ENCODE measurements around the gene FOSB.

Gene FOSB

DNA sequence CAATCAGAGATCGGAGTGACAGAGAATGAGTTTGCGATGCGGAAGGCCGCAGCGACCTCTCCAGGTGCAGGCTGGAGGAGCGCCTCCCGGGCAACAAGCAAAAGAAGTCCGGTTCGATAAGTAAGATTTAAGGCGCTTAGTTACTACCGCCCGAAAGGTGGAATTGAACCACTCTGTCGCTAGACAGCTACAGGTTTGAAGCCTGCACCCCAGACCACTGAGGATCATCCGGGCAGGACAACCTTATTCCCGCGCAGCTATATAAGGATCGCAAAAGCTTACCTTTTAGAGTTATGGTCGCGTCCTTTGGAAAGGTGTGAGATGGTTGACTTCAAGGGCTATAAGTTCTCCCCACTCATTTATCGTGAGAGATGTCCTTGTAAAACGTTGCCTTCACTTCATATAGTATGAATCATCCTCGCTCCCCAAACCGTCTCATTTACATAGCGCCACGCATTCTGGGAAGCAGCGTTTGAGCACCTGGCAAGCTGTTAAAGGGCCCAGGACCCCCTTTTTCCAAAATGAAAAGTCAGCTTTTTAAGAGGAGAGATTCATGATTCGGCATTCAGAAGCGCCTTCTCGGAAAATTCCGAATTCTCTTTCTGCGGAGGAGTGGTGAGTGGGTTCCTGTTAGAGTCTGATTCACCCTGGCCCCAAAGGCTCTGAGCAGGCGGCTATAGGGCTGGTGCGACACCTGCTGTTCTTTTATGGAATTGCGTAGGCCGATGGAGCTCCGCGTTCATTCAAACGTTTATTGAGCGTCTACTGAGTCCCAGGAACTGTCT lies 10.8 kb downstream of the FOSB start:
- DNase-seq (ENCODE audit: low read depth in 4 of 4, low spot score in 1 of 4), result peak; percentile 82 to 88 (median 86)

DNA sequence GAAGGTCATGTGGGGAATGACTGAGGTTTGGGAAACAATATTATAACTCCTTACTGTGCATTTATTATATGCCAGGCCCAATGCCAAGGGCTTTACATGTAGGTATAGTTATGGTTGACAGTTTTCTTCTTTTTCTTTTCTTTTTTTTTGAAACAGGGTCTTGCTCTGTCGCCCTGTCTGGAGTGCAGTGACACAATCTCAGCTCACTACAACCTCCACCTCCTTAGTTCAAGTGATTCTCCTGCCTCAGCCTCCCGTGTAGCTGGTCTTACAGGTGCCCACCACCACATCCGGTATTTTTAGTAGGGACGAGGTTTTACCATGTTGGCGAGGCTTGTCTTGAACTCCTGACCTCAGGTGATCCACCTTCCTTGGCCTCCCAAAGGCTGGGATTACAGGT lies 15.2 kb downstream of the FOSB start:
- DNase-seq (ENCODE audit: low read depth in 4 of 4, low spot score in 1 of 4), result no peak

DNA sequence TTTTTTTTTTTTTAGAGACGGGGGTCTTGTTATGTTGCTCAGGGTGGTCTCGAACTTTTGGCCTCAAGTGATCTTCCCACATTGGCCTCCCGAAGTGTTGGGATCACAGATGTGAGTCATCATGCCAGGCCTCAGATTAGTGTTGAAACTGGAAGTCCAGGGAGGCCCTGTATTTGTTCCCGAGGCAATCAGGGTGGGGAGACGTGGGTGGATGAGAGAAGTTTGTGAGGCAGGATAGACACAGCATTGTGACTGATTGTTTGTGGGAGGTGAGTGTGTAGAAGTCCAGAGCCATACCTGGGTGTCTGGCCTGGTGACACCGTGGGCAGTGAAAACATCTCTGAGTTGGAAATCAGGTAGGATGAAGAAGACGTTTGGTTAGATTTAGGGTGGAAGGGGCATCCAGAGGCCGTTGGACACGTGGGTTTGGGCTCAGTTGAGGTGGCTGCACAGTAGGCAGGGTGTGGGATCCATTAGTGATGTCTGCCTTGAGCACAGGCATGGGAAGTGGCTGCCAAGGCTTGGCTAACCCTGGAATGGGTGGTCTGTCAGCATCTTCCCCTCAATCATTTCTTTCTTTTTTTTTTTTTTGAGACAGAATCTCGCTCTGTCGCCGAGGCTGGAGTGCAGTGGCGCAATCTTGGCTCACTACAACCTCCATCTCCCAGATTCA lies 16.6 kb downstream of the FOSB start:
- DNase-seq (ENCODE audit: low read depth in 4 of 4, low spot score in 1 of 4), result no peak

DNA sequence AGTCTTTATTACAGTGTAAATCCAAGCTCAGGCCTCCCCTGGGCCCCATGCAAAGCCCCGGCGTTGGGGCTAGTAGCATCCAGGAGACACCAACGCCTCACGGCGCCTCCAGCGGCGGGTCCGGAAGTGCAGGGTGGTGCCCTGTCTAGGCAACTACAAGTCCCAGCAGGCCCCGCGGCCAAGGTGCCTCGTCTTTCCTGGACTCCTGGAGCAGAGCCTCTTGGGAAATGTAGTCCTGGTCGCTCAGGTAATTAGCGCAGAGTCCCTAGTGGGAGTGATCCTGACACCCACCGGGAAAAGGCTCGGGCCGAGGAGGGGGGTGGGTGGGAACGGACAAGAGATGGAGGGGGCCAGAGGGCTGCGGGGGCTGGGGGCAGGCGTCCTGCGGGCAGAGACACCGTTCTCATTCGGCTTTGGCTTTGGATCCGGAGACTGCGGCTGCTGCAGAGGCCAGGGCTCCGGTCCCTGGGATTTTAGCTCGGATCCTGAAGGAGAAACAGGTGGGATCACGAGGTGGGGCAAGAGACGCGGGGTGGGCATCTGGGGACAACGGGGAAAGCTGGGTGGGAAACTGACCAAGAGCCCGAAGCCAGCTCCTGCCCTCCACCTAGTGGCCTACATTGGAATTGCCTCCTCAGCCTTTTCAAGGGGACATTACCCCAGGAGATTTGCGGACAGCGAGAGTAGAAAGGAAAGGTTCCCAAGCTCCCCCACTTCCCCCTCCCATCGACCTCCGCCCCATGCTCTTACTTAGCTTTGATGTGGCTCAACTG lies 17.7 kb downstream of the FOSB start:
- peak; percentile 96 to 99 (median 98) for DNase-seq (ENCODE audit: low read depth in 4 of 4, low spot score in 1 of 4)

DNA sequence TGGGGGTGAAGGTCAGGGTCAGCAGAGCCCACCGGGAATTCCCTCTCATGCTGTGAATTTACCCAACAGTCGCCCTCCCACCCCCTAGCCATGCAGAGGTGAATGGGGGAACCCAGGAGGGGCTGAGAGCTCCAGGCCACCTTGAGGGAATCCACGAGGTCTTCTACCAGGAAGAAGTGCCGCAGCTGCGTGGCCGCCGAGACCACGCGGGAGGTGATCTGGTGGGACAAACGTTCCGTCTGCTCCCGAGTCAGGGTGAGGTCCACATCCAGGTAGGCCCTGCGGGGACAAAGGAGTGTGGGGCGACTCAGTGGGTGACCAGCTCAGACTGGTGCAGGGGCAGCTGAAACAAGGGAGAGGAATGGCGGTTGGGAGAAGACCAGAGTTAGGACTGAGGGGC lies 20.9 kb downstream of the FOSB start:
- no peak for DNase-seq (ENCODE audit: low read depth in 4 of 4, low spot score in 1 of 4)

DNA sequence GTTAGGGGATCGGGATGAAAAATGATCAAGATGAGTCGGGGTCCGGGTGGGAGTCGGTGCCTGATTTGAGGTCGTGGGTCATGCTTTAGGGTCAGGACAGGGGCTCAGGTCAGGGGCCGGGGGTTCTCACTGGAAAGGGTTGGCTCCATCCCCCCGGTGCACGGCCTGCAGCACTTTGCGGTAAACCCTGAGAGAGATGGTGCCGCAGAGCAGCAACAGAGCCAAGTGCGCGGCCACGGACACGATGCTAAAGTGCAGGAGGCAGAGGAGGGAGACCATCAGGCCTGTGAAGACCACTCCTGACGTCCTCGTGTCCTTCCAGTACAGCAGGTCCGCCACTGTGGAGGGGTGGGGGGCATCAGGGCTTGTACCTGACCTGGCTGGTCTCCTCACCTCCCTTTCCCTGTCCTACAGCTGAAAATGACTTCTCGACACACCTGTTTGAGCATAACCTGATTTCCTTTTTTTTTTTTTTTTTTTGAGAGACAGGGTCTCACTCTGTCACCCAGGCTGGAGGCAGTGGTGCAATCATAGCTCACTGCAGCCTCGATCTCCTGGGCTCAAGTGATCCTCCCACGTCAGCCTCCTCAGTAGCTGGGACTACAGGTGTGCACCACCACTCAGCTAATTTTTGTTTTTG lies 21.5 kb downstream of the FOSB start:
- no peak for DNase-seq (ENCODE audit: low read depth in 4 of 4, low spot score in 1 of 4)

DNA sequence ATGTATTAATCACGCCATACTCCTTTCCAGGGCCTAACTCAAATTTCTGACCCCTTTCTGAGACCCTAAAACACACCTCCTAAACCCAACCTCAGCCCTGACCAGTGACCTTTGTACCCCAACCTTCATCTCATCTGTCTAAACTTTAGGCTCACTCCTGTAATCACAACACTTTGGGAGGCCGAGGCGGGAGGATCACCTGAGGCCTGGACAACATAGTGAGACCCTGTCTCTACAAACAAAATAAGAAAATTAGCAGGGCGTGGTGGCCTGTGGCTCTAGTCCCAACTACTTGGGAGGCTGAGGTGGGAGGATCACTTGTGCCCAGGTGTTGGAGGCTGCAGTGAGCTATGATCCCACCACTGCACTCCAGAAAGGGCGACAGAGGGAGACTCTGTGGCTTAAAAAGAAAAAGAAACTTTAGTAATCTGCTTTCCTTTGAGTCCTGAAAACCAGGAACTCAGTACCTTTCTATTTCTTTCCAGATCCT lies 24.4 kb downstream of the FOSB start:
- no peak for DNase-seq (ENCODE audit: low read depth in 4 of 4, low spot score in 1 of 4)

DNA sequence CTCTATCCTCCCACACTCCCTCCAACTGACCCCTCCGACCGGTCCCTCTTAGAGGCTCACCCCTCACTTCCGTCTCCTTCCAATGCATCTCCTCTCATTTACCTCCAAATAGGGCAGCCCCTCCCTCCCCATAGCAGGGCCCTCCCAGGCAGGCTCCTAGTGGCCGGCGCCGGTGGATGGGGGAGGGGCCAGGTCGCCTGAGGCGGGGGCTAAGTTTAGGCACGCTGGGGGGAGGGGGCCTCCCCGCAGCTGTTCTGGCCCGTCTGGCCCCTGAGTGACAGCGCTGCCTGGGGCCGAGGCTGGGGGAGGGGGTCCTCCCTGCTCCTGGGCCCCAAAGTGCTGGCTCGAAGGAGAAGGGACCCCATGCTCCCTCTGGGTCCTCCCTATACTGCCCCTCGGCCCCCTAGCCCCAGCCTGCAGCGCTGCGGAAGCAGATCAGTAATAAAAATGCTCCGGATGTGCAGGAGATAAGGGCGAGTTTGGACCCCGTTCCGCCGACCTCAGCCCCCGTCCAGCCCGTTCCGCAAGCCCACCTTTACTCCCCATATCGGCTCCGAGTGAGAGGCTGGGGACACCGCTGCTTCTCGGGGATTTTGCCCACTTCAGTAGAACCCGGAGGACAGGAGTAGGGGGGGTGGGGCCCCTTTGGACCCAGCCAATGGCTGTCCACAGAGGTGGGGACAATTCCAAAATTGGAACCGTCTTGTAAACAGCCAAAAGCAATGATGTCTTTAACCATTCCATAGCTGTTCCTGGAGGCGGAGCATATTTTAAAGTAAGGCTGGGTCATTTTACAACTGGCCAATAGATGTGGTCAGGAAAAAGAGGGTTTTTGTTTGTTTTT lies 25.1 kb downstream of the FOSB start:
- DNase-seq (ENCODE audit: low read depth in 4 of 4, low spot score in 1 of 4), result no peak

DNA sequence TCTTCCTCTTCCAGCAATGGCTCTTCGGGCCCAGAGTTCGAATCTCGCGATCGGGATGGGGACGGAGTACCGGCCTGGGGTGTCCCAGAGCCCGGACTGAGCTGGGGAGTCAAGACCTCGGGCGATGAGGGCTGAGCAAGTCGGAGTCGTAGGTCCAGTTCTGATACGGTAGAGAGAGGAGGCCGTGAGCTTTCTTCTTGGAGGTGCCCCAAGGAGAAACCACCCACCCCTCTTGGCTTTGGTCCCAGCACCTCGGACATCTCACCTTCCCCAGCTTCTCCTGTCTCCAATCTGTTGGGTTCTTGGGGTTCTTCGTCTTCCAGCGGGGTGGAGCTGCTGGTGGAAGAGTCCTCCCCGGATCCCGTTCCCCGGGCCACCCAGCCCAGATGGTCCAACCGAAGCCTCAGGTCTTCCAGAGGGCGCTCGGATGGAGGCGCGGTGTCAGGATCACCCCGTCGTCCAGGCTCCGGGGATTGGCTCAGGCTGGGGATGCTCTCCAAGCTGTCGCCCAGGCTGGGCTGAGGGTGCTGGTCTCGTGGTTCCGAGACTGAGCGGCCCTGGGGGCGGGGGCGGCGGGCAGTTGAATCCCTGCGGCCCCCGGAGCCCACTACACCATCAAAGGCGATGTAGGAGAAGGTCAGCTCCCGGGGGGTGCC lies 26.6 kb downstream of the FOSB start:
- DNase-seq (ENCODE audit: low read depth in 4 of 4, low spot score in 1 of 4), result no peak

DNA sequence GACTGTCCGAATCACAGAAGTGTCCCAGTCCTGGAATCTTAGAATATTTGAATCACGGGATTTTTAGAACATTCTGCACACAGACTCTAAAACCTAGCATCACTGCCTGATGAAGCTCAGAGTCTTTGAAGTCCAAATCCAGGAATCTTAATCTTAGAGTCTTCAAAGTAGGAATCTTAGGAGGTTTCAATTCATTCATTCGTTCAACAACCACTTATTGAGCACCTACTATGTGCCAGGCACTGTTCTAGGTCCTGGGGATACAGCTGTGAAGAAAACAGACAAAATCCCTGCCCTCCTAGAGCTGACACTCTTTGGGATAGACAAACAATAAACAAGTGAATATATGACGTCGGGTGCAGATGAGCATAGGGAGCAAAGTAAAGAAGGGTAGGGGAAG lies 27.4 kb downstream of the FOSB start:
- DNase-seq (ENCODE audit: low read depth in 4 of 4, low spot score in 1 of 4), result no peak

DNA sequence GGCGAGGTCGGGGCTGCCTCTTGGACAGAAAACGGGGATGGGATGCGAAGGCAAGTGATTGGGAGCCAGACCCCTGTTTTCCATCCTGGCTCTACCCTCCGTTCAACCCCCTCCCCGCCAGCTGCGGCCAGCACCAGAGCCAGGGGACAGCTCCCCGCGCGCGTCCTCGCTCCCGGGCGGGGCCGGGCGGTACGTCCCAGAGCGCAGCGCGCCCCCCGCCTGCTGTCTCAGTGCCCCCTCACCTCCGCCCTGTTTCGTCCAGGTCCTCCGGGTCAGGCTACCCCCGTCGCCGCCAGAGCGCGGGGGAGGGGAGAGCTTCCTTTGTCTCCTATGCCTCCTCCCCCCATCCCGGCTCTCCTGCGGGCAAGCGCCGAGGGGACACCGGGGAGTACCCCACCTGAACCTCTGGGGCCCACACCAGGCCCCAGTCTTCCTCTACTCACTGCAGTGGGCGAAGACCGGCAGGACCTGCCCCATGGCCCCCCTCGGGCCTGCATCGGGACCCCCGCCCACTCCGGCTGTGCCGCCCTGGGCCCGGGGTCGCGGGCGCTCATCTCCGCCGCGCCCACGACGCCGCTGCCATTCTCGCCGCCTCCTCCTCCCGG lies 28.7 kb downstream of the FOSB start:
- DNase-seq (ENCODE audit: low read depth in 4 of 4, low spot score in 1 of 4), result peak in 1 of 4 experiments; percentile 28

DNA sequence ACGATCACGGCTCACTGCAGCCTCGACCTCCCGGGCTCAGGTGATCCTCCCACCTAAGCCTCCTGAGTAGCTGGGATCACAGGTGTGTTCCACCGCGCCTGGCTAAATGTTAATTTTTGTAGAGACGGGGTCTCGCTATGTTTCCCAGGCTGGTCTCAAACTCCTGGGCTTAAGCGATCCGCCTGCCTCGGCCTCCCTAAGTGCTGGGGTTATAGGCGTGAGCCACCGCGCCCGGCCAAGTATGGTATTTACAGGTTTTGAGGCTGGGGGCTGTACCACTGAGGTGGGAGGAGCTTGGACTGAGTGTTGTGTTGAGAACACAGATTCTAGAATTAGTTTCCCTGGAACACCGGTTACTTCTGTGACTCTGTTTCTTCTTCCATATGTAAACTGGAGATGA lies 30.0 kb downstream of the FOSB start:
- no peak for DNase-seq (ENCODE audit: low read depth in 4 of 4, low spot score in 1 of 4)

DNA sequence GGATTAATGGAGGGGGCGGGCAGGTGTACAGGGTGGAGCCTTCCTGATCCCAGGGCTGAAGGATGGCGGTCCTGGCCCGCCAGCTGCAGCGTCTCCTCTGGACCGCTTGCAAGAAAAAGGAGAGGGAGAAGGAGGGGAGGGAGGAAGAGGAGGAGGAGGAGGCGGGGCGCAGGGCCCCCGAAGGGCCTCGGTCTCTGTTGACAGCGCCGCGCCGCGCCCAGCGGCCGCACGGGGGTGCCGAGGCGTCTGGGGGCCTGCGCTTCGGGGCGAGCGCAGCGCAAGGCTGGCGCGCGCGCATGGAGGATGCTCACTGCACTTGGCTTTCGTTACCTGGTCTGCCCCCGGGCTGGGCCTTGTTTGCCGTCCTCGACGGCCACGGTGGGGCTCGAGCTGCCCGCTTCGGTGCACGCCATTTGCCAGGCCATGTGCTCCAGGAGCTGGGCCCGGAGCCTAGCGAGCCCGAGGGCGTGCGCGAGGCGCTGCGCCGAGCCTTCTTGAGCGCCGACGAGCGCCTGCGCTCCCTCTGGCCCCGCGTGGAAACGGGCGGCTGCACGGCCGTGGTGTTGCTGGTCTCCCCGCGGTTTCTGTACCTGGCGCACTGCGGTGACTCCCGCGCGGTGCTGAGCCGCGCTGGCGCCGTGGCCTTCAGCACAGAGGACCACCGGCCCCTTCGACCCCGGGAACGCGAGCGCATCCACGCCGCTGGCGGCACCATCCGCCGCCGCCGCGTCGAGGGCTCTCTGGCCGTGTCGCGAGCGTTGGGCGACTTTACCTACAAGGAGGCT lies 30.8 kb downstream of the FOSB start, which contains the start of gene PPM1N:
TSS of gene PPM1N (plus strand) at position 33 of the 785 bp plus-strand sequence. CDS start at position 63, 30 bp downstream.
- peak in 2 of 4 experiments; percentile 39 to 51 for DNase-seq (ENCODE audit: low read depth in 4 of 4, low spot score in 1 of 4)

DNA sequence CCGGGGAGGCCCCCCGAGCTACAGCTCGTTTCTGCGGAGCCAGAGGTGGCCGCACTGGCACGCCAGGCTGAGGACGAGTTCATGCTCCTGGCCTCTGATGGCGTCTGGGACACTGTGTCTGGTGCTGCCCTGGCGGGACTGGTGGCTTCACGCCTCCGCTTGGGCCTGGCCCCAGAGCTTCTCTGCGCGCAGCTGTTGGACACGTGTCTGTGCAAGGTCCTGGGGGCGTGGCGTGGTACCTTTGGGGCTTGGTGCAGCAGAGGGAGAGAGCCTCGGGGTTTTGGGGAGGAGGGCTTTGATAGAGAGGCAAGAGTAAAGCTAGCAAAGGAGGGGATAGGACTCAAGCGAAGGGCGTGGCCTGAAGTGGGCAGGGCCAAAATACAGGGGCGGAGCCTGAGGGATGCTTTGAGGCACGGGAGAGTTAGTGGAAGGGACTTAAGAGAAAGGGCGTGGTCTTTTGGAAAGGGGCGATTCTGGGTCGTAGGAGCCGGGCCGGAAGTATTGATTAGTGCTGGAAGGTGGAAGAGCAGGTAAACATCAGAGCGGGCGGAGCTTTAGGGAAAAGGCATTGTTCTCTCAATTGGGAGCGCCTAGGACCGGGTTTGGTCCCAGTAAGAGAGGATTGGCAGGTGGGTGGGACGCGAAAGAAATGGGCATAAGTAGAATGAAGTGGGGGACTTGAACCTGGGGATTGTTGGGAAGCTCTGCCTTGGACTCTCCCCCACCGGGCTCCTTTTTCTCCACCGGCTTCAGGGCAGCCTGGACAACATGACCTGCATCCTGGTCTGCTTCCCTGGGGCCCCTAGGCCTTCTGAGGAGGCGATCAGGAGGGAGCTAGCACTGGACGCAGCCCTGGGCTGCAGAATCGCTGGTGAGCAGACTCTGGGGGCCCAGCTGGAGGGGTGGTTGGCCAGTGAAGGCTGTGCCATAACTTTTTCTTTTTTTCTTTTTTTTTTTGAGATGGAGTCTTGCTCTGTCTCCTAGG lies 31.7 kb downstream of the FOSB start:
- peak in 2 of 4 experiments; percentile 48 to 62 for DNase-seq (ENCODE audit: low read depth in 4 of 4, low spot score in 1 of 4)

DNA sequence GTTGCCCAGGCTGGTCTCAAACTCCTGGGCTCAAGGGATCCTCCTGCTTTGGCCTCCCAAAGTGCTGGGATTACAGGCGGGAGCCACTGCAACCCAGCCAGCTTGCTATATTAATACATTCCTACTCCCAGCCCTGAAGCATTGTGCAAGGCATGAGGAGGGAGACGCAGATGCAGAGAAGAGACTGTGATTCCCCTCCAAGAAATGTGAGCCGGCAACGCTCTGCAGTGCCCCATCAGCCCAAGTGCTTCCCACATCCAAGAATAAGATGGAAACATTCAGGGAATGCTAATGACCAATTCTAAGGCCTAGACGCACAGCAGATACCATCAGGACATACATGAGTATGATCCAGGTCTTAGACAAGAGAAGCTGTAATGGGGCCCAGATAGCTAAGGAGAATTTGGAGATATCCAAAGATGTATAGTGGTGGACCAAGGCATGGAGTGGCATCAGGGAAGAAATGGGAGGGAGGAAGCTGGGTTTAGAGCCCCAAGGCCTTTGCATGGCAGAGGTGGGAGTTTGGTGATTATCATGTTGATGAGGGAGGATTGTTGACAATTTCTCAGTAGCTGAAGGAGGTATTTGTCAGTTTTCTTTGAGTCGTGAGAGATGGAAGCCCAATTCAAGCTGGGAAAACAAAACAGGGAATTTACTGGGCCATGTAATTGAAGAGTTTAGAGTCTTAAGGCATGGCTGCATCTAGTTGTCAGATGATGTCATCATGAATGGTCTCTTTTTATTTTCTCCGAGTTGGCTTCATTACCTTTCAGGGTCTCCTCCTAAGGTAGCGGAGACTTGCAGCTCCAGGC lies 33.3 kb downstream of the FOSB start:
- no peak for DNase-seq (ENCODE audit: low read depth in 4 of 4, low spot score in 1 of 4)

DNA sequence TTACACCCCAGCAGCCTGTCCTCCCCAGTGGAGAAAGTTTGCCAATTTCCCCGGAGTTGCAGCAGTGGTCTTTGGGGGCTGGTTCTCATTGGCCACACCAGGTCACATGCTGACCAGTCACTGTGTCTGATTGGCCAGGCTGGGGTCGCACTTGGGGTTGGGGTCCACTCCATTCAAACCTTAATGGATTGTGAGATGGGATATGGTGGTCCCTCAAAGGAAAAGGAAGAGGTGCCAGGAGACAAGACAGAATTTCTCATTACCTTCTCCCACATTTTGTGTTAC lies 33.9 kb downstream of the FOSB start:
- DNase-seq (ENCODE audit: low read depth in 4 of 4, low spot score in 1 of 4), result no peak

DNA sequence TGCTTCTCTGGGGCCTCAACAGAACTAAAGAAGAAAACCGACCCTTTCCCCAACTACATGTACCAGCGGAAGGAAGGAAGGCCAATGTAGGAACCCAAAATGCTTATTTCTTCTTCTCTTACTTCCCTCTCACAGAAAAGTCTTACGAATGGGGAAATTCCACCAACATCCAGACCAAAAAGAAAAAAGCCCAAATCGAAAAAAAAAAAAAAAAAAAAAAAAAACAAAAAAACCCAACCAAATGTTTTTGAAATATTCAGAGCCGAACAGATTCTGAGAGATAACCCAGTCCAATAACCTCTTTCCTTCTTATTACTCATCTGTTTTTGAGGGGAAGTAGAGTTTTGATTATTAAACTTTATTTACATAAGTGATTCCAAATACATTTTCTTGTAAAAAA lies 34.3 kb downstream of the FOSB start:
- no peak for DNase-seq (ENCODE audit: low read depth in 4 of 4, low spot score in 1 of 4)
